Thyroid gland (tissue), 4 donors: Measurements from ENCODE around the gene HCK. TPM values are rescaled to one million over a fixed set of nuclear protein-coding genes. Genes with fewer than 3 reads are reported as not detected.

ENCODE experiments used
- DNase-seq, 2 donors: peaks; one replicate each; pipeline ENCODE4 v3.0.0-alpha.2; 2019
- H3K27ac ChIP-seq, 3 donors: fragments of 200-600 bp; sonication (generic); 1 replicate in 2 of 3; 2 replicates in 1 of 3; pipeline ENCODE4 v1.5.1; 2016 to 2019; ENCODE audit warnings: mild to moderate bottlenecking in 1 of 3, moderate library complexity in 1 of 3
- H3K27me3 ChIP-seq: fragments of 200-600 bp; sonication (generic); one replicate; pipeline ENCODE4 v1.5.1; 2019
- H3K36me3 ChIP-seq, 2 donors: fragments of 200-600 bp; sonication (generic); one replicate each; pipeline ENCODE4 v1.5.1; 2016 to 2019
- H3K4me1 ChIP-seq, 2 donors: fragments of 200-600 bp; sonication (generic); one replicate each; pipeline ENCODE4 v1.5.1; 2017 to 2019
- H3K4me3 ChIP-seq, 3 donors: fragments of 200-600 bp; sonication (generic); replicated peaks in 1 of 3; 1 replicate in 2 of 3; 2 replicates in 1 of 3; pipeline ENCODE4 v1.5.1; 2016; ENCODE audit warnings: mild to moderate bottlenecking in 1 of 3
- H3K9me3 ChIP-seq: fragments of 200-600 bp; sonication (generic); one replicate; pipeline ENCODE4 v1.5.1; 2017
- POLR2A ChIP-seq, 2 donors: fragments of 450-650 bp; IDR thresholded peaks; one replicate each; pipeline ENCODE4 v1.6.1; 2017; ENCODE audit warnings: antibody characterized with exemption in 2 of 2, mild to moderate bottlenecking in 2 of 2, moderate library complexity in 1 of 2
- WGBS, 2 donors: methylation state at CpG; one replicate each; pipeline ENCODE4 v1.1.5; 2017; 5-methylcytosine and 5-hydroxymethylcytosine counted together
- intact Hi-C: fragments of 100-400 bp; cut with DNase I; formaldehyde crosslinking; loops from one replicate; pipeline ENCODE4 v1.15.1; 2023
- total RNA-seq, 4 donors: library from RNA; depleted of rRNA; stranded (reverse); fragments of >200 nt; gene quantifications; one replicate each; pipeline ENCODE4 v1.2.3, GENCODE V29; 2016
- TF ChIP-seq, protein P1 (sequence below), 6 experiments: fragments of 200-600 bp in 3 of 6; fragments of 450-650 bp in 3 of 6; sonication (generic) in 3 of 6; IDR thresholded peaks; one replicate each; pipeline ENCODE4 v1.5.1; 2016 to 2019; ENCODE audit warnings: antibody characterized with exemption in 6 of 6, mild to moderate bottlenecking in 2 of 6, inconsistent platforms in 1 of 6, moderate library complexity in 1 of 6

The HCK gene
- total RNA-seq, 4 donors from 2014 or later = 3.1 to 5.9 (median 4.8) TPM

DNA sequence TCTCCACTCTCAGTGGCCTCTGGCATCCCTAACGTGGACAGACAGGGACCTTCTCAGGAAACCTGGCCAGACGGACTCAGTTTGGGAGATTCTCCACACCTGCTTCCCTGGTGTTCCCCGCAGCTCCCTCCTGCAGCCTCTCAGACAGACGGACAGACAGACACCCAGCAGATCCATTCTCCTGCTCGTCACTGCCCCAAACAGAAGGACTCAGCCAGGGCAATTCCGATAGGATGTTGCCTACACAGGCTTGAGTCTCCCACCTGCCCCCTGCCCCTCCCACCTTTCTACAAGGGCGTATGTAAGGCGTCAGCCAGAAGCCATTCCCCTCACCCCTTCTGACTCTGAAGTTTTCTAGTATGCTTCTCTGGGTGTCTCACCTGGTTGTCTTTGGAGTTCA lies 41.4 kb upstream of the HCK start:
- Histone ChIP-seq H3K27ac (no peak overlapping the region), H3K27me3 (no peaks in the 10 kb centered on the region), H3K9me3 (no peaks in the 10 kb centered on the region), H3K4me3 (no peak overlapping the region), H3K36me3 (no peaks in the 10 kb centered on the region), H3K4me1 (peaks cover 0 to 17% of the 10 kb centered on the region in 2 donors)
- TF ChIP-seq, protein P1, sequence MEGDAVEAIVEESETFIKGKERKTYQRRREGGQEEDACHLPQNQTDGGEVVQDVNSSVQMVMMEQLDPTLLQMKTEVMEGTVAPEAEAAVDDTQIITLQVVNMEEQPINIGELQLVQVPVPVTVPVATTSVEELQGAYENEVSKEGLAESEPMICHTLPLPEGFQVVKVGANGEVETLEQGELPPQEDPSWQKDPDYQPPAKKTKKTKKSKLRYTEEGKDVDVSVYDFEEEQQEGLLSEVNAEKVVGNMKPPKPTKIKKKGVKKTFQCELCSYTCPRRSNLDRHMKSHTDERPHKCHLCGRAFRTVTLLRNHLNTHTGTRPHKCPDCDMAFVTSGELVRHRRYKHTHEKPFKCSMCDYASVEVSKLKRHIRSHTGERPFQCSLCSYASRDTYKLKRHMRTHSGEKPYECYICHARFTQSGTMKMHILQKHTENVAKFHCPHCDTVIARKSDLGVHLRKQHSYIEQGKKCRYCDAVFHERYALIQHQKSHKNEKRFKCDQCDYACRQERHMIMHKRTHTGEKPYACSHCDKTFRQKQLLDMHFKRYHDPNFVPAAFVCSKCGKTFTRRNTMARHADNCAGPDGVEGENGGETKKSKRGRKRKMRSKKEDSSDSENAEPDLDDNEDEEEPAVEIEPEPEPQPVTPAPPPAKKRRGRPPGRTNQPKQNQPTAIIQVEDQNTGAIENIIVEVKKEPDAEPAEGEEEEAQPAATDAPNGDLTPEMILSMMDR (IDR thresholded peaks at IDR 0.05) = no peak
- TF ChIP-seq POLR2A (IDR thresholded peaks at IDR 0.05) = no peak
- intact Hi-C loops = no loop called here
- WGBS, 2 donors = 25 to 29% methylated on average over 6 to 8 of the region's 8 CpGs
- no peak for DNase-seq

DNA sequence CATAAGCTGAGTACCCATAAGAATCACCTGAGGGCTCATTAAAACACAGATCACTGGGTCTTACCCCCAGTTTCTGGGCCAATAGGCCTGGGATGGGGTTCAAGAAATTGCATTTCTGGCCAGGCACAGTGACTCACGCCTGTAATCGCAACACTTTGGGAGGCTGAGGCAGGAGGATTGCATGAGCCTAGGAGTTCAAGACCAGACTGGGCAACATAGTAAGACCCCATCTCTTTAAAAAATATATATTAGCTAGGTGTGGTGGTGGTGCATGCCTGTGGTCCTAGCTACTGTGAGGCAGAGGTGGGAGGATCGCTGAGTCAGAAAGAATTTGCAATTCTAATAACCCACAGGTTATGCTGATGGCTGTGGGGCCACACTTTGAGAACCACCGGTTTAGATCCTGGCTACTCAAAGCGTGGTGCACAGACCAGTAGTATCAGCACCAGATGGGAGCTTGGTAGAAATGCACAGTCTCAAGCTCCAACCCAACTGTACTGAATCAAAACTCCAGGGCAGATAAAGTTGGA lies 39.8 kb upstream of the HCK start:
- no peak overlapping the region for H3K27ac ChIP-seq
- 73 to 79% methylated on average over 5 of the region's 5 CpGs for WGBS, 2 donors
- H3K27me3 ChIP-seq = no peaks in the 10 kb centered on the region
- no peak overlapping the region for H3K4me3 ChIP-seq
- intact Hi-C loops = no loop called here
- H3K36me3 ChIP-seq = no peaks in the 10 kb centered on the region
- H3K4me1 ChIP-seq = peaks cover 0 to 11% of the 10 kb centered on the region in 2 donors
- DNase-seq = no peak
- TF ChIP-seq, protein P1 (IDR thresholded peaks at IDR 0.05) = no peak
- no peak for TF ChIP-seq POLR2A (IDR thresholded peaks at IDR 0.05)
- H3K9me3 ChIP-seq = no peaks in the 10 kb centered on the region

DNA sequence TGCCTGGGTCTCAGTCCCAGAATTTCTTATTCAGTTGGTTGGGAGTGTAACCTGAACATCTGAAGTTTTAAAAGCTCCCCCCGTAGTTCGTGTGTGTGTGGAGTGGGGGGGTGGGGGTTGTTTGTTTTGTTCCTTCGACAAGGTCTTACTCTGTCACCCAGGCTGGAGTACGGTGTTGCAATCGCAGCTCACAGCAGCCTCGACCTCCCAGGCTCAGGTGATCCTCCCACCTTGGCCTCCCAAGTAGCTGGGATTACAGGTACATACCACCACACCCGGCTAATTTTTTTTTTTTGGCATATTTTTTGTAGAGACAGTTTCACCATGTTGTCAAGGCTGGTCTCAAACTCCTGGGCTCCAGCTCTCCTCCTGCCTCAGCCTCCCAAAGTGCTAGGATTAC lies 38.7 kb upstream of the HCK start:
- WGBS, 2 donors = 65 to 71% methylated on average over 7 of the region's 7 CpGs
- Histone ChIP-seq H3K9me3 (no peaks in the 10 kb centered on the region), H3K36me3 (no peaks in the 10 kb centered on the region), H3K27ac (no peak overlapping the region), H3K4me3 (no peak overlapping the region), H3K27me3 (no peaks in the 10 kb centered on the region), H3K4me1 (peaks cover 0 to 10% of the 10 kb centered on the region in 2 donors)
- DNase-seq = no peak
- no peak for TF ChIP-seq POLR2A (IDR thresholded peaks at IDR 0.05)
- TF ChIP-seq, protein P1 (IDR thresholded peaks at IDR 0.05) = no peak
- intact Hi-C loops = no loop called here

DNA sequence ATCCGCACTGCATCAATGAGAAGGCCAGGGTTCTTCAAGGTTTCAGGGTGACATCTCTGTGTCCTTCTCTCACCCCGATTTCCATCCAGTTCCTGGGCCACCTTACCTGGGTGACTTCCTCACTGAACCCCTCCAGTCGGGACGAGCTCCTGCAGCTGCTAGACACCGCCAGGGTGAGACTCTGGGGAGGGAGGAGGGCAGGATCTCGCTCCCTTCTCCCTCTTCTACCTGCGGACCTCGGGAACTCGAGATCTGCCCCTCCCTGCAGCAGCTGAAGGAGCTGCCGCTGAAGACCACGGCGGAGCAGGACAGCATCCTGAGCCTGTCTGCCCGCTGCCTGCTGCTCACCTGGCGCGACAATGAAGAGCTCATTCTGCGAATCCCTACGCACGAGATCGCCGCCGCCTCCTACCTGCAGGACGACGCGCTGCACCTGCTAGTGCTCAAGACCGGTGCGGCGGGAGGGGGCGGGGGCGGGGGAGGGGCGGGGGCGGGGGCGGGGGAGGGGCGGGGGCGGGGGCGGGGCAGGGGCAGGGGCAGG lies 34.3 kb upstream of the HCK start:
- no peaks in the 10 kb centered on the region for H3K9me3 ChIP-seq
- no peak overlapping the region for H3K27ac ChIP-seq
- TF ChIP-seq, protein P1 (IDR thresholded peaks at IDR 0.05) = peak in 2 of 6 experiments; percentile 33 to 49
- TF ChIP-seq POLR2A (IDR thresholded peaks at IDR 0.05) = no peak
- 14 to 28% methylated on average over 8 to 32 of the region's 35 CpGs for WGBS, 2 donors
- H3K4me1 ChIP-seq = peaks cover 0 to 16% of the 10 kb centered on the region in 2 donors
- peak; percentile 61 to 68 for DNase-seq
- H3K4me3 ChIP-seq = peak overlapping the region in 1 of 3 donors; percentile 34
- intact Hi-C loops = no loop called here
- peaks cover 10% of the 10 kb centered on the region for H3K27me3 ChIP-seq
- H3K36me3 ChIP-seq = no peaks in the 10 kb centered on the region

DNA sequence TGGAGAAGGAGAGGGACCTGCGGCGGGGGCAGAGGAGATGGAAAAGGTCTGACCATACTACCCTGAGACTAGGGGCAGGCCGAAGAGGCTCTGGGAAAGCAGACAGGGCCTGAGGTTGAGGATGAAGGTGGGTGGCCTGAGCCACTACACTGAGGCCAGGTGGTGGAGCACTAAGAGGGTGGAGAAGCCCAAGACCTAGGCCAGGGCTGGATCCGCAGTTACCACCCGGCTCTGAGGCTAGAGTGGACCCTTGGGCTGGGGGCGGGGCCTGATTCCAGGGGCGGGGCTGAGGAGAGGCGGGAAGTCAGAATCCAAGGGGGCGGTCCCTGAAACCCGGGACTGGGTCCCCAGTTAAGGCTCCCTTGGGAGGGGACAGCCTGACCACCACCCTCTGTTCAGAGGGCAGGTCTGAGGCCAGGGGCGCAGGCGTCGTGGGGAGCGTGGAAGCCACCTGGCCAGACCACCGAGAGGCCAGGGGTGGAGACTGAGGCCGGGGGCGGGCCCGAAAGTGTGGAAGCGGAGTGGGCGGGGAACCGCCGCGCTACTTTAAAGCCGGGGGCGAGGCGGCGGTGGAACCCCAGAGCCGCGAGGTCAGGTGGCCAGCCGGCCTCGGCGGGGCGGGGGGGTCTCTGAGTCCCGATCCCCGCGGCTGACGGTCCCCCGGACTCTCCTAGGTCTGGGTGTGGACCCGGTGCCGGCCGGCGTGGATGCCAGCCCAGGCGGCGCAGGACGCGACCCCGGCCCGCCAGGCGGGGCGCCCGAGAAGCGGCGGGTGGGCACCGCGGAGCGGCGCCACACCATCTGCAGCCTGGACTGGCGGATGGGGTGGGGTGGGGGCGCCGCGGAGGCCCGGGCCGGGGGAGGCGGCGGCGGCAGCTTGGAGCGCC lies 33.5 kb upstream of the HCK start:
- peaks cover 0 to 16% of the 10 kb centered on the region in 2 donors for H3K4me1 ChIP-seq
- no peaks in the 10 kb centered on the region for H3K36me3 ChIP-seq
- H3K27ac ChIP-seq = no peak overlapping the region
- H3K4me3 ChIP-seq = peak overlapping the region in 1 of 3 donors; percentile 34
- TF ChIP-seq POLR2A (IDR thresholded peaks at IDR 0.05) = no peak
- TF ChIP-seq, protein P1 (IDR thresholded peaks at IDR 0.05) = no peak
- DNase-seq = peak; percentile 49 to 63
- WGBS, 2 donors = 3 to 9% methylated on average over 7 to 13 of the region's 67 CpGs
- peaks cover 10% of the 10 kb centered on the region for H3K27me3 ChIP-seq
- no peaks in the 10 kb centered on the region for H3K9me3 ChIP-seq
- intact Hi-C loops = no loop called here
